Esophagus muscularis mucosa (tissue), 4 donors: ENCODE results near the gene ELOVL2.

Source experiments
- EP300 ChIP-seq: sonication (generic); formaldehyde crosslinking; IDR thresholded peaks from one replicate; pipeline ENCODE4 v1.6.1; 2017; ENCODE audit warnings: antibody characterized with exemption
- POLR2A ChIP-seq: fragments of 450-650 bp; IDR thresholded peaks from one replicate; pipeline ENCODE4 v1.6.1; 2017; ENCODE audit warnings: antibody characterized with exemption, moderate library complexity, mild to moderate bottlenecking, low read depth
- POLR2AphosphoS5 ChIP-seq, 2 donors: sonication (generic); formaldehyde crosslinking; IDR thresholded peaks; one replicate each; pipeline ENCODE4 v1.6.1; 2017; ENCODE audit warnings: antibody characterized with exemption in 2 of 2
- TF ChIP-seq, protein P1 (sequence below), 3 experiments: fragments of 200-600 bp in 2 of 3; fragments of 450-650 bp in 1 of 3; sonication (generic) in 2 of 3; IDR thresholded peaks; one replicate each; pipeline ENCODE4 v1.5.1; 2017 to 2019; ENCODE audit warnings: antibody characterized with exemption in 3 of 3, mild to moderate bottlenecking in 2 of 3, moderate library complexity in 1 of 3

DNA sequence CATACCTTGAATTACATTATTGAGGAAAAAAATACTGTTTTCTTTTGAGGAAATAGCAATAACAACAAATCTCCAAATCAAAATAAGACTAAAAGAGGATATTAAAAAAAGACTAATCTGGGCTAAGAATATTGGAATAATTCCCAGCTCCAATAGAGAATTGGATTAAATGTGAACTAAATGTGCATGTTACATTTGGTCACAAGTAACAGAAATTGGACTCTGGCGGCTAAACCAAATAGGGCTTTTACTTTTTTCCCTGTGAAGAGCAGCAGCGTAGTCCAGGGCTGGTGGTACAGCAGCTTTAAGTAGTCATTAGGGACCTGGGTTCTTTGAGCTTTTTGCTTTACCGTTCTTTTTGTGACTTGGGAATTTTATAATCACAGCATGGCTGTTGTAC lies 71.9 kb downstream of the ELOVL2 start:
- TF ChIP-seq POLR2A (no peak), POLR2AphosphoS5 (IDR thresholded peaks at IDR 0.05) (no peak), EP300 (no peak)
- TF ChIP-seq, protein P1, sequence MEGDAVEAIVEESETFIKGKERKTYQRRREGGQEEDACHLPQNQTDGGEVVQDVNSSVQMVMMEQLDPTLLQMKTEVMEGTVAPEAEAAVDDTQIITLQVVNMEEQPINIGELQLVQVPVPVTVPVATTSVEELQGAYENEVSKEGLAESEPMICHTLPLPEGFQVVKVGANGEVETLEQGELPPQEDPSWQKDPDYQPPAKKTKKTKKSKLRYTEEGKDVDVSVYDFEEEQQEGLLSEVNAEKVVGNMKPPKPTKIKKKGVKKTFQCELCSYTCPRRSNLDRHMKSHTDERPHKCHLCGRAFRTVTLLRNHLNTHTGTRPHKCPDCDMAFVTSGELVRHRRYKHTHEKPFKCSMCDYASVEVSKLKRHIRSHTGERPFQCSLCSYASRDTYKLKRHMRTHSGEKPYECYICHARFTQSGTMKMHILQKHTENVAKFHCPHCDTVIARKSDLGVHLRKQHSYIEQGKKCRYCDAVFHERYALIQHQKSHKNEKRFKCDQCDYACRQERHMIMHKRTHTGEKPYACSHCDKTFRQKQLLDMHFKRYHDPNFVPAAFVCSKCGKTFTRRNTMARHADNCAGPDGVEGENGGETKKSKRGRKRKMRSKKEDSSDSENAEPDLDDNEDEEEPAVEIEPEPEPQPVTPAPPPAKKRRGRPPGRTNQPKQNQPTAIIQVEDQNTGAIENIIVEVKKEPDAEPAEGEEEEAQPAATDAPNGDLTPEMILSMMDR (IDR thresholded peaks at IDR 0.05) = no peak
